ENCODE results near the gene FSD1.
"Not testable (repeated sequence)": the region's sequence is repeated elsewhere in the genome, so short reads cannot be mapped to it uniquely, and the experiment has no call there.

The FSD1 gene

DNA sequence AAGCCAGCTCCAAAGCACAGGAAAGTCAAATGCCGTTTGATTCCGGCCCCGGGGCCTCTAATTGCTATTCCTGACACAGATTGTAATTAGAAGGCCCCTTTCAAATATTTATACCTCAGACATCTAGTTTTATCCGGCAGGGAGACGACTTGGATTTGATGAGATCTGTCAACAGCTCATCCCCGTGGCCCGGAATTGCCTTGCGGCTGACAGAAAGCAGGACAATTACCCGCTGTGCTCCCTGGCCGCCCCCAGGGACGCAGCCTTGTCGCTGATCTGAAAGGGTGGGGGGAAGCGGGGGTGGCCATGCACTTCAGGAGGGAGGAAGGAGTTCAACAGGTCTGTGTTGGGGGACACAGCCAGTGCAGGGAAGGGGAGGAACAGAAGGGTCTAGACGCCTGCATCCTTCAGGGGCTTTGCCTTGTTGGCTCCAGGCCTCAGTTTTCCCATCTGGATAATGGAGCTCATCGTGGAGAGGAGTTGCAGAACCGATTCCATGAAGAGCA lies 27.2 kb upstream of the FSD1 start:
- Histone ChIP-seq H3K9me3 (ENCODE audit: low read length) (no peaks in the 10 kb centered on the region), H2AFZ (ENCODE audit: low read depth, low read length) (no peak overlapping the region), H3K4me1 (ENCODE audit: insufficient read depth, low read length) (peaks cover 32% of the 10 kb centered on the region), H3K4me3 (ENCODE audit: low read length) (no peak overlapping the region), H3K27me3 (ENCODE audit: insufficient read depth, low read length) (no peaks in the 10 kb centered on the region), H3K36me3 (ENCODE audit: insufficient read depth, low read length) (peaks cover 3% of the 10 kb centered on the region)

DNA sequence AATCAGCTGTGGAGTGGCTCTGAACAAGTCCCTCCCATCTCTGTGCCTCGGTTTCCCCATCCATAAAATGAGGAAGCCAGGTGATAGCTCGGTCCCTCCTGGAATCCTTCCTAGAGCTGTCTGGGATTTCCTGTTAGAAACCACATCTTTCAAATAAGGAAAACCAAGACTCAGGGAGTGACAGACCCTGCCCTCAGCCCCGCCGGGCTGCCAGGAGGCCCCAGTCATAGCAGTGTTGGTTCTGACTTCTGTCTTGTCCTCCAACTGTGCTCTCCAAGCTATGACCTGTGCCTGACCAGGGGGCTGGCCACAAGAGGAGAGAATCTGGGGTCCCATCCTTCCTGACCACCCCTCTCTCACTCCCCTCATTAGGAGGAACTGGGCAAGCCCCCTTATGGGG lies 26.4 kb upstream of the FSD1 start:
- no peaks in the 10 kb centered on the region for H3K27me3 ChIP-seq (ENCODE audit: insufficient read depth, low read length)
- H3K4me1 ChIP-seq (ENCODE audit: insufficient read depth, low read length), result peaks cover 32% of the 10 kb centered on the region

DNA sequence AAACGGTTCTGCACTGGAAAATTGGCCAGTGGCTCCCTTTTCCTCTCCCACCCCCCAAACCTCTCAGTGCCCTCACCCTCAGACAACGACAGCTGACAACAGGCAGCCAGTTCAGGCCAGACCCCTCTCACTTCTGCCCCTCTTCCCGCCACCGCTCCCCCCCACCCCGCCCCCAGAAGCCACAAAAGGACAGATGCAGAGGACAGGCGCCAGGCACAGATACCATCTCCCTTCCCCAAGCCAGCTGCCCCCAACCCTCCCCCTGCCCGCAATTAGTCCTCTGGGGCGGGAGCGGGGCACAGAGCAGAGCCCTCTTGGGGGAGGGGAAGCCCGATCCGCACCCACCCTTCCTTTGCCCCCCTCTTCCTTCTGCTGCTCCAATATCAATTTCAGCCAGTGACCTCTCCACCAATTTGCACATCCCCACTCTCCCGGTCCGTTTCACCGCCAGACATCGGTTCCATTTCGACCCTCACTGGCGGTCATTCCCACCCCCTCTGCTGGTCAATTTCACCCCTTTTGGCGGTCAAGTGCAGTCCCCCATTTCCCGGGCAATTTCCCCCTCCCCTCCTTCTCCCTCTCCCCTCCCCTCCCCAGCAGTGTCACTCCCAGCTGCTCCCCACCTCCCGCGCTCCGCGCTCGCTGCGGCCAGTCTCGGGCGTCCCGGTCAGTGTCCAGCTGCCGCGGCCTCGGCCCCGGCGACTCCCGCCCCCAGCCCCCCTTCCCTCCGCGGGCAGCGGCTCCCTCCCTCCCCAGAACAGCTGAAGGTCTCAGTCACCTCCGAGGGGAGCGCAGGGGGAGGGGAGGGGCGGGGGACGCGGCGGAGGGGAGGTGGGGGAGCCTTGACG lies 25.8 kb upstream of the FSD1 start, which contains the start of gene SHD:
Gene SHD, plus strand, starts transcription at position 848 of the 848 bp plus-strand sequence. CDS start 798 bp downstream, outside the sequence.
- Histone ChIP-seq H3K4me3 (ENCODE audit: low read length) (peak within 1 kb of the TSS; percentile 87), H2AFZ (ENCODE audit: low read depth, low read length) (peak within 1 kb of the TSS; percentile 44), H3K9me3 (ENCODE audit: low read length) (no peaks in the 10 kb centered on the region), H3K27me3 (ENCODE audit: insufficient read depth, low read length) (no peaks in the 10 kb centered on the region), H3K4me1 (ENCODE audit: insufficient read depth, low read length) (peaks cover 32% of the 10 kb centered on the region), H3K36me3 (ENCODE audit: insufficient read depth, low read length) (peaks cover 10% of the 10 kb centered on the region)

More for the DNA sequence above, 26.4 kb upstream of the FSD1 start:
- Histone ChIP-seq H2AFZ (ENCODE audit: low read depth, low read length) (no peak overlapping the region), H3K4me3 (ENCODE audit: low read length) (peak overlapping the region; percentile 87), H3K9me3 (ENCODE audit: low read length) (no peaks in the 10 kb centered on the region), H3K36me3 (ENCODE audit: insufficient read depth, low read length) (peaks cover 7% of the 10 kb centered on the region)

GRCh38 chr19:4279267-4279529 lies 25.2 kb upstream of the FSD1 start:
- Histone ChIP-seq H3K4me3 (ENCODE audit: low read length) (peak overlapping the region; percentile 87), H3K4me1 (ENCODE audit: insufficient read depth, low read length) (peaks cover 32% of the 10 kb centered on the region), H2AFZ (ENCODE audit: low read depth, low read length) (peak overlapping the region; percentile 44), H3K36me3 (ENCODE audit: insufficient read depth, low read length) (peaks cover 12% of the 10 kb centered on the region), H3K27me3 (ENCODE audit: insufficient read depth, low read length) (no peaks in the 10 kb centered on the region), H3K9me3 (ENCODE audit: low read length) (no peaks in the 10 kb centered on the region)

DNA sequence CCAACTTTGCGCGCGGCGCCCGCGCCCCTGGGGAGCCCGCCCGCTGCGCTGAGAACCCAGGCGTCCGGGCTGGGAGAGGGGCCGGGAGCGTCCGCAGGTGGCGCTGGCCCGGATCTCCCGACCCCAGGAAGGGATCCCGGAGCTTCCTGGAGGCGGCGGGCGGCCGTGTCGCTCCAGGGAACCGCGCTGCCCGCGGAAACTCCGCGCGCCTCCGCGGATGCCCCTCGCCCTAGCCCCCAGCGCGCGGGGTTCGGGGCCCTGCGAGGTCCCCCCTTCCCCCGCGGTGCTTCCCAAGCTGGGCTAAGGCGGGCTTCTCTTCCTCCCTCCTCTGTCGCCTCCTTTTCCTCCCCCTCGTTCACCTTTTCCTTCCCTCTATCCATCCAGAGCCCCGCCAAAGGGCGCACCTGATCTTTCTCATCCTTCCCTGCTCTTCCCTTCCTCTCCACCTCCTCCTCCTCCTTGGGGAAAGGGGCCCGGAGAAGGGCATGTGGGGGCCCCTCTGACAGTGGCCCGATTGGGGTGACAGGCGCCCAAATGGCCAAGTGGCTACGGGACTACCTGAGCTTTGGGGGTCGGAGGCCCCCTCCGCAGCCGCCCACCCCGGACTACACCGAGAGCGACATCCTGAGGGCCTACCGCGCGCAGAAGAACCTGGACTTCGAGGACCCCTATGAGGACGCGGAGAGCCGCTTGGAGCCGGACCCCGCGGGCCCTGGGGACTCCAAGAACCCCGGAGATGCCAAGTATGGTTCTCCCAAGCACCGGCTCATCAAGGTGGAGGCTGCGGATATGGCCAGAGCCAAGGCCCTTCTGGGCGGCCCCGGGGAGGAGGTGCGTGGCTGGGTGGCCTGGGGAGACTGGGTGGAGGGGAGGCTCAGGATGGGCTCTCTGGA lies 24.6 kb upstream of the FSD1 start:
- H3K4me1 ChIP-seq (ENCODE audit: insufficient read depth, low read length), result peaks cover 32% of the 10 kb centered on the region
- H3K27me3 ChIP-seq (ENCODE audit: insufficient read depth, low read length), result no peaks in the 10 kb centered on the region
- H2AFZ ChIP-seq (ENCODE audit: low read depth, low read length), result peak overlapping the region; percentile 44
- peaks cover 18% of the 10 kb centered on the region for H3K36me3 ChIP-seq (ENCODE audit: insufficient read depth, low read length)
- no peaks in the 10 kb centered on the region for H3K9me3 ChIP-seq (ENCODE audit: low read length)
- peak overlapping the region; percentile 87 for H3K4me3 ChIP-seq (ENCODE audit: low read length)

DNA sequence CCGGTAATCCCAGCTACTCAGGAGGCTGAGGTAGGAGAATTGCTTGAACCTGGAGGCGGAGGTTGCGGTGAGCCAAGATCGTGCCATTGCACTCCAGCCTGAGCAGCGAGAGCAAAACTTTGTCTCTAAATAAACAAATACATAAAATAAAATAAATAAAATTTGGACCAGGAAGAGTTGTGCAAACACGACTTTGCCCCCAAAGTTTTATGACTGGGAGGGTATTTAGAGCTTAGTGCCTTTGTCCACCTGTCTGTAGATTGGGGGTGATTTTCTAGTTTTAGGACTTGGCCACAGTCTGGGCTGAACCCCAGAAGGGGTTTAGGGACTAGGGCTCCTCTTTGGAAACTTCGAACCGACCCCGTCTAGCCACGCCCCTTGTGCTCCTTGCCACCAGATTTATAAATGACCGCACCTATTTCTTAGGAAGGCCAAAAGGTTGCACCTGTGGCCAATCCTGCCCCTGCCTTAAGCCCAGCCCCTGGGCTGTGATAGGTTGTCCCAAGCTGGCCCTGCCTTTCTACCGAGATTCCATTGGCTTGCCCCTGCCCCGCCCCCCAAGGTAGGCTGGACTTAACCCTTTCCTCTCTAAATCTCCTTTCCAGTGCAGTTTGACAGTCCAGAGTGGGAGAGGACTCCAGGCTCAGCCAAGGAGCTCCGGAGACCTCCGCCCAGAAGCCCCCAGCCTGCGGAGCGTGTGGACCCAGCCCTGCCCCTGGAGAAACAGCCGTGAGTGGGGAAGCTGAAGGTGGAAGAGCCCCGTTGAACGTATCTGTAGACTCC lies 20.0 kb upstream of the FSD1 start:
- H3K36me3 ChIP-seq (ENCODE audit: insufficient read depth, low read length), result peaks cover 48% of the 10 kb centered on the region
- no peaks in the 10 kb centered on the region for H3K9me3 ChIP-seq (ENCODE audit: low read length)
- H3K4me1 ChIP-seq (ENCODE audit: insufficient read depth, low read length), result peaks cover 17% of the 10 kb centered on the region
- no peaks in the 10 kb centered on the region for H3K27me3 ChIP-seq (ENCODE audit: insufficient read depth, low read length)
- H3K4me3 ChIP-seq (ENCODE audit: low read length), result no peak overlapping the region
- H2AFZ ChIP-seq (ENCODE audit: low read depth, low read length), result no peak overlapping the region

DNA sequence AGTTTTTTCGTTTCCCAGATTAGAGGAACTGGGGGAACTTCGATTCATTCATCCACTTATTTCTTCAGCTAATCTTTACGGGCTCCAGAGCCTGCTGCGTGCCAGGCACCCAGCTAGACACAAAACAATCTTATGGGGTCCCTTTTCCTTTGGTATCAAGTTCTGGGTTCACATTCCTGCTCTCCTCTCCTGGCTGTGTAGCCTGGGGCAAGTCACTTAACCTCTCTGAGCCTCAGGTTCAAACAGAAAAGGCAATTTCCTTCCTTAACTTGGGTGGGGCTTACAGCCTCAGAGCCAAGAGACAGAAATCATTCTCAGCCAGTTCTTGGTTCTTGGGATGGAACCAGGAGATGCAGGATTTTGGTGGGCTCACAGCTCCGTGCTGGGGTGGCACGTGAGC lies 19.4 kb upstream of the FSD1 start:
- Histone ChIP-seq H3K27me3 (ENCODE audit: insufficient read depth, low read length) (no peaks in the 10 kb centered on the region), H3K4me1 (ENCODE audit: insufficient read depth, low read length) (peaks cover 12% of the 10 kb centered on the region), H2AFZ (ENCODE audit: low read depth, low read length) (no peak overlapping the region), H3K4me3 (ENCODE audit: low read length) (no peak overlapping the region), H3K36me3 (ENCODE audit: insufficient read depth, low read length) (peaks cover 48% of the 10 kb centered on the region), H3K9me3 (ENCODE audit: low read length) (no peaks in the 10 kb centered on the region)

- H3K9me3 ChIP-seq (ENCODE audit: low read length); H3K4me1 ChIP-seq (ENCODE audit: insufficient read depth, low read length); H3K4me3 ChIP-seq (ENCODE audit: low read length); H3K27me3 ChIP-seq (ENCODE audit: insufficient read depth, low read length); H2AFZ ChIP-seq (ENCODE audit: low read depth, low read length): not testable (repeated sequence)
- peaks cover 51% of the 10 kb centered on the region for H3K36me3 ChIP-seq (ENCODE audit: insufficient read depth, low read length)
Observed at GRCh38 chr19:4286141-4286540, 18.3 kb upstream of the FSD1 start.

DNA sequence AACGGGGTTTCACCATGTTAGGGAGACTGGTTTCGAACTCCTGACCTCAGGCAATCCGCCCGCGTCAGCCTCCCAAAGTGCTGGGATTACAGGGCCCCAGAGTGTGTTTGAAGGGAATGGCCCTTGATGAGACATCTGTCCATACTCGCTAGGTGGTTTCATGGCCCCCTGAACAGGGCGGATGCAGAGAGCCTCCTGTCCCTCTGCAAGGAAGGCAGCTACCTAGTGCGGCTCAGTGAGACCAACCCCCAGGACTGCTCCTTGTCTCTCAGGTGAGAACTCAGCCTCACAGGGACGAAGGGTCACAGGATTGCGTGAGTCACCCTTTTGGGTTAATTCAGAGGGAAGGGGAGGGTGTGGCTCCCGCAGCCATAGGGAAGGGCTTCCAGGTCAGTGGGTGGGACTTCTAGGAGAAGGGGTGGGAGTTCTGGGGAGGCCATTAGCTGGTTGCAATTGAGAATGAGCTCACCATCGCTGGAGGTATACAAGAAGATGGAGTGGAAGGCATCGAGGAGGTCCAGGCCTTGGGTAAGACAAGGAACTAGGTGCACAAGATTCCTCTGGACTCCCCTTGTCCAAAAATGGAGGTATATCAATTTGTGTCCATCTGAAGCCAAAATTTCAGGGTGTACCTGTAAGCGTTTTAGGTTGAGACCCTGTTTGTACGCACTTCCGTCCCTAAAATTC lies 16.2 kb upstream of the FSD1 start:
- Histone ChIP-seq H3K4me1 (ENCODE audit: insufficient read depth, low read length) (peaks cover 5% of the 10 kb centered on the region), H3K9me3 (ENCODE audit: low read length) (no peaks in the 10 kb centered on the region), H3K27me3 (ENCODE audit: insufficient read depth, low read length) (no peaks in the 10 kb centered on the region), H3K36me3 (ENCODE audit: insufficient read depth, low read length) (peaks cover 48% of the 10 kb centered on the region), H3K4me3 (ENCODE audit: low read length) (no peak overlapping the region), H2AFZ (ENCODE audit: low read depth, low read length) (no peak overlapping the region)

DNA sequence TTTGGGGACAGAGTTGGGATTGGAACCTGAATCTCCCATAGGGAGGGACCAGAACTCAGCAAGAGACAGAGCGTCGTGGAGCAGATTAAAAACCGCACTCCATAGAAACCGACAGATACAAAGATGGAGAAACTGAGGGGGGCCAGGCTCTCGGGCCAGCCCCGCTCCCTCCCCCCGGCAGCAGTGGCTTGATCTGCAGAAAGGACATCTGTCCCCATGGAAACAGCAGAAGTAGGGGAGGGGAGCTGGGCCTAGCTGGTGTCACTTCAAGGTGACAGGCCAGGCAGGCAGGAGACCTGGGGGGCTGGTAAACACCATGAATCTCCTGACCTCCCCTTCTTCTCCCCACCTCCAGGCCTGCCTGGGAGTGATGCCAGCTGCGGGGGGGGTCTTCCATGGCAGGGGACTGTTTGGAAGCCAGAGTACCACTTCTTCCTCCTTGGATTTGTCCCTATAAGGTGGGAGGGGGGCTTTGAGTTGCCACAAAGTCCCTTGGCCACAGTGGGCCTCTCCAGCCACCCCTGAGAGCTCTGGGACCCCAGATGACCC lies 13.1 kb upstream of the FSD1 start:
- H3K4me3 ChIP-seq (ENCODE audit: low read length), result no peak overlapping the region
- H3K36me3 ChIP-seq (ENCODE audit: insufficient read depth, low read length), result peaks cover 29% of the 10 kb centered on the region
- H3K27me3 ChIP-seq (ENCODE audit: insufficient read depth, low read length), result no peaks in the 10 kb centered on the region
- peaks cover 5% of the 10 kb centered on the region for H3K4me1 ChIP-seq (ENCODE audit: insufficient read depth, low read length)
- H3K9me3 ChIP-seq (ENCODE audit: low read length), result no peaks in the 10 kb centered on the region
- H2AFZ ChIP-seq (ENCODE audit: low read depth, low read length), result no peak overlapping the region

- Histone ChIP-seq H3K4me3 (ENCODE audit: low read length) (no peak overlapping the region), H2AFZ (ENCODE audit: low read depth, low read length) (no peak overlapping the region), H3K27me3 (ENCODE audit: insufficient read depth, low read length) (no peaks in the 10 kb centered on the region), H3K36me3 (ENCODE audit: insufficient read depth, low read length) (peaks cover 21% of the 10 kb centered on the region), H3K9me3 (ENCODE audit: low read length) (no peaks in the 10 kb centered on the region), H3K4me1 (ENCODE audit: insufficient read depth, low read length) (peaks cover 5% of the 10 kb centered on the region)
Observed at GRCh38 chr19:4292515-4292914, 11.9 kb upstream of the FSD1 start.

GRCh38 chr19:4294389-4294788 lies 10.0 kb upstream of the FSD1 start:
- Histone ChIP-seq H3K27me3 (ENCODE audit: insufficient read depth, low read length) (no peaks in the 10 kb centered on the region), H3K4me3 (ENCODE audit: low read length) (no peak overlapping the region), H3K4me1 (ENCODE audit: insufficient read depth, low read length) (peaks cover 5% of the 10 kb centered on the region), H3K36me3 (ENCODE audit: insufficient read depth, low read length) (peaks cover 10% of the 10 kb centered on the region), H3K9me3 (ENCODE audit: low read length) (no peaks in the 10 kb centered on the region), H2AFZ (ENCODE audit: low read depth, low read length) (no peak overlapping the region)

Measured in neuron (in vitro differentiated cells).